Adrenal gland (tissue), 5 donors: ENCODE data around the gene LYSMD2.

ENCODE experiments used
- POLR2A ChIP-seq, 2 donors: fragments of 450-650 bp; IDR thresholded peaks; one replicate each; pipeline ENCODE4 v1.6.1; 2017; ENCODE audit warnings: antibody characterized with exemption in 2 of 2, mild to moderate bottlenecking in 2 of 2, moderate library complexity in 1 of 2
- TF ChIP-seq, protein P1 (sequence below), 6 experiments: fragments of 450-650 bp in 4 of 6; fragments of 200-600 bp in 2 of 6; sonication (generic) in 1 of 6; IDR thresholded peaks; 1 replicate in 5 of 6; 2 replicates in 1 of 6; pipeline versions ENCODE4 v1.5.1 to v1.8.0; 2016 to 2021; ENCODE audit warnings: antibody characterized with exemption in 6 of 6, mild to moderate bottlenecking in 2 of 6, moderate library complexity in 1 of 6
- donor health status: DM: no; HTN: no; CAD: no.

DNA sequence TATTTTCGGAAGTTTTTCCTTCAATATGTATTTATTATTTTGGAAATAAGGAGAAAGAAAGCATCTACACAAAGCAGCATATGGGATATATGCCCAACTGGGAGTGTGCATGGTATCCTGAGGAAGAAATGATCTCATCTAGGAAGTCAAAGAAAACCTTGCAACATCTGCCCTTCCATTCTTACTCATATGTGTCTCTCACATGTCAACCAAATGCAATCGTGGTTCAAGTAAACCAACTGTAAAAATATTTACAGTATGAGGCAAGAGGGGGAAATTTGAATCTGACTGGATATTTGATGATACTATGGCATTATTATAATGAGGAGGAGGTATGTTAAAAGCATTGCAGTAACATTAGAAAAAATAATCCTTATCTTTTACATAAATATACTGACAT lies 59.4 kb downstream of the LYSMD2 start:
- TF ChIP-seq, protein P1, sequence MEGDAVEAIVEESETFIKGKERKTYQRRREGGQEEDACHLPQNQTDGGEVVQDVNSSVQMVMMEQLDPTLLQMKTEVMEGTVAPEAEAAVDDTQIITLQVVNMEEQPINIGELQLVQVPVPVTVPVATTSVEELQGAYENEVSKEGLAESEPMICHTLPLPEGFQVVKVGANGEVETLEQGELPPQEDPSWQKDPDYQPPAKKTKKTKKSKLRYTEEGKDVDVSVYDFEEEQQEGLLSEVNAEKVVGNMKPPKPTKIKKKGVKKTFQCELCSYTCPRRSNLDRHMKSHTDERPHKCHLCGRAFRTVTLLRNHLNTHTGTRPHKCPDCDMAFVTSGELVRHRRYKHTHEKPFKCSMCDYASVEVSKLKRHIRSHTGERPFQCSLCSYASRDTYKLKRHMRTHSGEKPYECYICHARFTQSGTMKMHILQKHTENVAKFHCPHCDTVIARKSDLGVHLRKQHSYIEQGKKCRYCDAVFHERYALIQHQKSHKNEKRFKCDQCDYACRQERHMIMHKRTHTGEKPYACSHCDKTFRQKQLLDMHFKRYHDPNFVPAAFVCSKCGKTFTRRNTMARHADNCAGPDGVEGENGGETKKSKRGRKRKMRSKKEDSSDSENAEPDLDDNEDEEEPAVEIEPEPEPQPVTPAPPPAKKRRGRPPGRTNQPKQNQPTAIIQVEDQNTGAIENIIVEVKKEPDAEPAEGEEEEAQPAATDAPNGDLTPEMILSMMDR (IDR thresholded peaks at IDR 0.05): no peak
- no peak for TF ChIP-seq POLR2A (IDR thresholded peaks at IDR 0.05)
